Karpas-422 (cell line): ENCODE data around the gene TBCD. TPM values are rescaled to one million over a fixed set of nuclear protein-coding genes. Genes with fewer than 3 reads are reported as not detected.

Experiments used
- DNase-seq: peaks from one replicate; pipeline ENCODE4 v3.0.0-alpha.2; 2015
- H2AFZ ChIP-seq: fragments of 200-600 bp; sonication (generic); 2 replicates; pipeline ENCODE4 v1.6.1; 2014; ENCODE audit warnings: antibody characterized with exemption, low read length, mixed read lengths
- H3K27ac ChIP-seq: fragments of 200-600 bp; sonication (generic); 2 replicates; pipeline ENCODE4 v1.5.1; 2014; ENCODE audit warnings: mild to moderate bottlenecking, low read length, moderate library complexity
- H3K27me3 ChIP-seq: fragments of 200-600 bp; sonication (generic); 2 replicates; pipeline ENCODE4 v1.6.1; 2014; ENCODE audit warnings: low read length, mixed read lengths
- H3K36me3 ChIP-seq: fragments of 200-600 bp; sonication (generic); 2 replicates; pipeline ENCODE4 v1.6.1; 2014; ENCODE audit warnings: low read length, mixed read lengths; ENCODE audit not compliant: insufficient read depth
- H3K4me1 ChIP-seq: fragments of 200-600 bp; sonication (generic); 2 replicates; pipeline ENCODE4 v1.6.1; 2014; ENCODE audit warnings: mild to moderate bottlenecking, low read length, mixed read lengths
- H3K4me2 ChIP-seq: fragments of 200-600 bp; sonication (generic); 2 replicates; pipeline ENCODE4 v1.6.1; 2014; ENCODE audit warnings: low read length, low read depth, mild to moderate bottlenecking; ENCODE audit not compliant: poor library complexity, severe bottlenecking
- H3K4me3 ChIP-seq: fragments of 200-600 bp; sonication (generic); 2 replicates; pipeline ENCODE4 v1.5.1; 2014; ENCODE audit warnings: mild to moderate bottlenecking, antibody characterized with exemption, low read length, mixed read lengths
- H3K79me2 ChIP-seq: fragments of 200-600 bp; sonication (generic); 2 replicates; pipeline ENCODE4 v1.6.1; 2014; ENCODE audit warnings: mild to moderate bottlenecking, low read length, mixed read lengths
- H3K9ac ChIP-seq: fragments of 200-600 bp; sonication (generic); 2 replicates; pipeline ENCODE4 v1.6.0; 2014; ENCODE audit warnings: low read length
- H3K9me2 ChIP-seq: fragments of 200-600 bp; sonication (generic), shearing (Covaris generic); replicated peaks from 2 replicates; pipeline ENCODE4 v1.6.0; 2014; ENCODE audit warnings: mild to moderate bottlenecking, low read length, moderate library complexity; ENCODE audit not compliant: insufficient read depth
- H3K9me3 ChIP-seq: fragments of 300-700, 200-600 bp; sonication (generic); 2 replicates; pipeline ENCODE4 v1.6.1; 2014; ENCODE audit warnings: low read length, mixed read lengths
- H4K20me1 ChIP-seq: fragments of 200-600 bp; sonication (generic); 2 replicates; pipeline ENCODE4 v1.6.1; 2014; ENCODE audit warnings: mild to moderate bottlenecking, antibody characterized with exemption, low read length, low read depth; ENCODE audit not compliant: insufficient read depth
- total RNA-seq: library from RNA; depleted of rRNA; stranded (reverse); fragments of >200 nt; shearing (Covaris generic); gene quantifications from 2 replicates; pipeline ENCODE4 v1.2.3, GENCODE V29; 2014; ENCODE audit warnings: low replicate concordance

TBCD gene
- total RNA-seq, 1 experiment from 2014 or later = 28.7 TPM

- H3K27me3 ChIP-seq = no peaks in the 10 kb centered on the region
- no peak overlapping the region for H3K27ac ChIP-seq
- no peaks in the 10 kb centered on the region for H4K20me1 ChIP-seq
- DNase-seq = no peak
- H3K4me3 ChIP-seq = no peak overlapping the region
- H3K9me3 ChIP-seq = no peaks in the 10 kb centered on the region
- no peaks in the 10 kb centered on the region for H3K36me3 ChIP-seq
- H3K4me1 ChIP-seq = peaks cover 35% of the 10 kb centered on the region
- H3K9ac ChIP-seq = no peak overlapping the region
- H3K9me2 ChIP-seq = no peaks in the 10 kb centered on the region
- peak overlapping the region; percentile 54 for H3K4me2 ChIP-seq
- H3K79me2 ChIP-seq = peaks cover 21% of the 10 kb centered on the region
- H2AFZ ChIP-seq = no peak overlapping the region
Measured at GRCh38 chr17:82870091-82870491, 118.2 kb downstream of the TBCD start.

GRCh38 chr17:82870541-82870940, 118.7 kb downstream of the TBCD start:
- Histone ChIP-seq H3K9me3 (no peaks in the 10 kb centered on the region), H3K36me3 (no peaks in the 10 kb centered on the region), H3K4me3 (no peak overlapping the region), H4K20me1 (no peaks in the 10 kb centered on the region), H3K9me2 (no peaks in the 10 kb centered on the region), H3K4me2 (no peak overlapping the region), H3K27ac (no peak overlapping the region), H3K79me2 (peaks cover 23% of the 10 kb centered on the region), H2AFZ (no peak overlapping the region), H3K27me3 (no peaks in the 10 kb centered on the region), H3K9ac (no peak overlapping the region), H3K4me1 (peaks cover 35% of the 10 kb centered on the region)
- no peak for DNase-seq

GRCh38 chr17:82871056-82871775, 119.4 kb downstream of the TBCD start:
- Histone ChIP-seq H3K9me2 (no peaks in the 10 kb centered on the region), H2AFZ (no peak overlapping the region)

GRCh38 chr17:82871776-82872561, 120.1 kb downstream of the TBCD start:
- Histone ChIP-seq H3K9ac (no peak overlapping the region), H3K27ac (no peak overlapping the region), H4K20me1 (no peaks in the 10 kb centered on the region), H3K9me3 (no peaks in the 10 kb centered on the region), H3K4me2 (no peak overlapping the region), H3K27me3 (no peaks in the 10 kb centered on the region), H3K9me2 (no peaks in the 10 kb centered on the region), H3K4me3 (no peak overlapping the region), H3K4me1 (peaks cover 35% of the 10 kb centered on the region), H3K36me3 (no peaks in the 10 kb centered on the region), H3K79me2 (peaks cover 34% of the 10 kb centered on the region), H2AFZ (no peak overlapping the region)
- no peak for DNase-seq

More at GRCh38 chr17:82871056-82871775, 119.4 kb downstream of the TBCD start:
- H3K36me3 ChIP-seq = no peaks in the 10 kb centered on the region
- no peaks in the 10 kb centered on the region for H3K9me3 ChIP-seq
- H3K9ac ChIP-seq = no peak overlapping the region
- no peak for DNase-seq
- H3K4me2 ChIP-seq = no peak overlapping the region
- H3K27ac ChIP-seq = no peak overlapping the region
- H3K27me3 ChIP-seq = no peaks in the 10 kb centered on the region
- H4K20me1 ChIP-seq = no peaks in the 10 kb centered on the region
- no peak overlapping the region for H3K4me3 ChIP-seq
- H3K79me2 ChIP-seq = peaks cover 28% of the 10 kb centered on the region
- H3K4me1 ChIP-seq = peaks cover 35% of the 10 kb centered on the region

- no peak for DNase-seq
- H3K27ac ChIP-seq = no peak overlapping the region
- no peak overlapping the region for H3K4me3 ChIP-seq
- no peaks in the 10 kb centered on the region for H3K36me3 ChIP-seq
- no peaks in the 10 kb centered on the region for H3K27me3 ChIP-seq
- H2AFZ ChIP-seq = no peak overlapping the region
- H3K9me3 ChIP-seq = no peaks in the 10 kb centered on the region
- H4K20me1 ChIP-seq = no peaks in the 10 kb centered on the region
- no peak overlapping the region for H3K9ac ChIP-seq
- H3K9me2 ChIP-seq = no peaks in the 10 kb centered on the region
- H3K79me2 ChIP-seq = peaks cover 41% of the 10 kb centered on the region
- H3K4me2 ChIP-seq = no peak overlapping the region
- peaks cover 33% of the 10 kb centered on the region for H3K4me1 ChIP-seq
Measured at GRCh38 chr17:82872591-82873520, 121.0 kb downstream of the TBCD start.

- Histone ChIP-seq H3K27ac (no peak overlapping the region), H3K9ac (no peak overlapping the region), H3K27me3 (no peaks in the 10 kb centered on the region), H3K79me2 (peaks cover 46% of the 10 kb centered on the region), H3K9me2 (no peaks in the 10 kb centered on the region), H3K36me3 (no peaks in the 10 kb centered on the region), H3K4me1 (peaks cover 27% of the 10 kb centered on the region), H4K20me1 (no peaks in the 10 kb centered on the region), H3K4me3 (no peak overlapping the region), H3K9me3 (no peaks in the 10 kb centered on the region), H2AFZ (no peak overlapping the region), H3K4me2 (no peak overlapping the region)
- no peak for DNase-seq
Measured at GRCh38 chr17:82873521-82873920, 121.7 kb downstream of the TBCD start.

- Histone ChIP-seq H2AFZ (no peak overlapping the region), H3K27ac (no peak overlapping the region), H4K20me1 (no peaks in the 10 kb centered on the region), H3K4me2 (no peak overlapping the region), H3K9me2 (no peaks in the 10 kb centered on the region), H3K4me1 (peaks cover 20% of the 10 kb centered on the region), H3K9ac (no peak overlapping the region), H3K36me3 (no peaks in the 10 kb centered on the region), H3K27me3 (no peaks in the 10 kb centered on the region), H3K79me2 (peaks cover 45% of the 10 kb centered on the region), H3K9me3 (no peaks in the 10 kb centered on the region), H3K4me3 (no peak overlapping the region)
- DNase-seq = no peak
Measured at GRCh38 chr17:82874011-82874835, 122.4 kb downstream of the TBCD start.
